Esophagus muscularis mucosa (tissue), 4 donors: Measurements from ENCODE around the gene RALGPS2. TPM values are rescaled to one million over a fixed set of nuclear protein-coding genes. Genes with fewer than 3 reads are reported as not detected.
A peak's percentile ranks its signal among the peaks of the same experiment; 100 is the strongest.

Source experiments
- DNase-seq: peaks from one replicate; pipeline ENCODE4 v3.0.0-alpha.2; 2017; ENCODE audit errors: extremely low spot score
- H3K27ac ChIP-seq, 4 donors: fragments of 200-600 bp; sonication (generic); replicated peaks in 1 of 4; 1 replicate in 3 of 4; 2 replicates in 1 of 4; pipeline ENCODE4 v1.5.1; 2016 to 2019; ENCODE audit warnings: mild to moderate bottlenecking in 1 of 4
- H3K27me3 ChIP-seq, 4 donors: fragments of 200-600 bp; sonication (generic); one replicate each; pipeline versions ENCODE4 v1.5.1 to v1.6.0; 2016 to 2019
- H3K36me3 ChIP-seq, 4 donors: fragments of 200-600 bp; sonication (generic); one replicate each; pipeline ENCODE4 v1.5.1; 2016 to 2019
- H3K4me1 ChIP-seq, 4 donors: fragments of 200-600 bp; sonication (generic); one replicate each; pipeline ENCODE4 v1.5.1; 2016 to 2019
- H3K4me3 ChIP-seq, 4 donors: fragments of 200-600 bp; sonication (generic); 1 replicate in 2 of 4; 2 replicates in 2 of 4; pipeline ENCODE4 v1.5.1; 2016 to 2019; ENCODE audit warnings: mild to moderate bottlenecking in 4 of 4, moderate library complexity in 1 of 4
- H3K9me3 ChIP-seq, 4 donors: fragments of 200-600 bp; sonication (generic); 1 replicate in 3 of 4; 2 replicates in 1 of 4; pipeline ENCODE4 v1.5.1; 2016 to 2019
- CTCF ChIP-seq, 3 experiments: fragments of 200-600 bp in 2 of 3; fragments of 450-650 bp in 1 of 3; sonication (generic) in 2 of 3; IDR thresholded peaks; one replicate each; pipeline ENCODE4 v1.5.1; 2017 to 2019; ENCODE audit warnings: antibody characterized with exemption in 3 of 3, mild to moderate bottlenecking in 2 of 3, moderate library complexity in 1 of 3
- EP300 ChIP-seq: sonication (generic); formaldehyde crosslinking; IDR thresholded peaks from one replicate; pipeline ENCODE4 v1.6.1; 2017; ENCODE audit warnings: antibody characterized with exemption
- POLR2A ChIP-seq: fragments of 450-650 bp; IDR thresholded peaks from one replicate; pipeline ENCODE4 v1.6.1; 2017; ENCODE audit warnings: antibody characterized with exemption, moderate library complexity, mild to moderate bottlenecking, low read depth
- POLR2AphosphoS5 ChIP-seq, 2 donors: sonication (generic); formaldehyde crosslinking; IDR thresholded peaks; one replicate each; pipeline ENCODE4 v1.6.1; 2017; ENCODE audit warnings: antibody characterized with exemption in 2 of 2
- WGBS: methylation state at CpG from one replicate; pipeline ENCODE4 v1.1.5; 2018; 5-methylcytosine and 5-hydroxymethylcytosine counted together
- intact Hi-C: fragments of 100-400 bp; cut with DNase I; formaldehyde crosslinking; loops from one replicate; pipeline ENCODE4 v1.15.1; 2023
- total RNA-seq, 4 donors: library from RNA; depleted of rRNA; stranded (reverse); fragments of >200 nt; gene quantifications; one replicate each; pipeline versions ENCODE4 v1.1.0 to v1.2.1, GENCODE V29; 2016

RALGPS2 gene
- total RNA-seq, 4 donors from 2014 or later = 9.3 to 22.8 (median 17.3) TPM

- peak overlapping the region; percentile 90 to 97 (median 94) for H3K4me3 ChIP-seq
- H3K9me3 ChIP-seq = no peaks in the 10 kb centered on the region
- no peaks in the 10 kb centered on the region for H3K36me3 ChIP-seq
- TF ChIP-seq POLR2A (no peak), POLR2AphosphoS5 (IDR thresholded peaks at IDR 0.05) (peak; percentile 33 to 34), EP300 (no peak), CTCF (IDR thresholded peaks at IDR 0.05) (no peak)
- WGBS = under 1% methylated on average over 21 of the region's 21 CpGs
- peaks cover 4 to 32% (median 16%) of the 10 kb centered on the region in 4 donors for H3K4me1 ChIP-seq
- peak overlapping the region; percentile 78 to 89 (median 83) for H3K27ac ChIP-seq
- no peak for DNase-seq
- intact Hi-C loops = no loop called here
- H3K27me3 ChIP-seq = no peaks in the 10 kb centered on the region
These were observed 1.1 kb downstream of the RALGPS2 start for GRCh38 chr1:178726087-178726517.

DNA sequence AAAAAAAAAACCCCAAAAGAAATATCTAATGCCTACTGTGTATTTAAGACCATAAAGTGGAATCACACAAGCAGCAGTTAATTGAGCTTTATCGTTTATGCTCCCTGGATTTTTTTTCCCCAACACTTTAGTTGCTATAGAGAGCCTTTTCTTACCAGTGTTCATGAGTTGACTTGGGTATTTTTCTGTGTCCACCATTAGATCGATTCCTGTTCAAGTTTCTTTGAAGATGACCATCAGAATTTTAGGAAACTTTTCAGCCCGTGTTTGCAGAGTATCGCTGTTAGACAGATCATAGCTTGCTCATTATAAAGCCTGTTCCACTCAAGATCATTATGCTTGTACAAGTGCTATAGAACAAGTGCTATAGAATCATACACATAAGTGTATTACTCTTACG, 1.5 kb downstream of the RALGPS2 start:
- Histone ChIP-seq H3K36me3 (no peaks in the 10 kb centered on the region), H3K9me3 (no peaks in the 10 kb centered on the region), H3K4me3 (peak overlapping the region; percentile 90 to 97 (median 94)), H3K27me3 (no peaks in the 10 kb centered on the region), H3K27ac (peak overlapping the region; percentile 78 to 89 (median 83)), H3K4me1 (peaks cover 4 to 32% (median 16%) of the 10 kb centered on the region in 4 donors)
- WGBS = 23% methylated on average over 5 of the region's 5 CpGs
- intact Hi-C loops = no loop called here
- no peak for TF ChIP-seq CTCF (IDR thresholded peaks at IDR 0.05)
- no peak for TF ChIP-seq EP300
- DNase-seq = no peak

DNA sequence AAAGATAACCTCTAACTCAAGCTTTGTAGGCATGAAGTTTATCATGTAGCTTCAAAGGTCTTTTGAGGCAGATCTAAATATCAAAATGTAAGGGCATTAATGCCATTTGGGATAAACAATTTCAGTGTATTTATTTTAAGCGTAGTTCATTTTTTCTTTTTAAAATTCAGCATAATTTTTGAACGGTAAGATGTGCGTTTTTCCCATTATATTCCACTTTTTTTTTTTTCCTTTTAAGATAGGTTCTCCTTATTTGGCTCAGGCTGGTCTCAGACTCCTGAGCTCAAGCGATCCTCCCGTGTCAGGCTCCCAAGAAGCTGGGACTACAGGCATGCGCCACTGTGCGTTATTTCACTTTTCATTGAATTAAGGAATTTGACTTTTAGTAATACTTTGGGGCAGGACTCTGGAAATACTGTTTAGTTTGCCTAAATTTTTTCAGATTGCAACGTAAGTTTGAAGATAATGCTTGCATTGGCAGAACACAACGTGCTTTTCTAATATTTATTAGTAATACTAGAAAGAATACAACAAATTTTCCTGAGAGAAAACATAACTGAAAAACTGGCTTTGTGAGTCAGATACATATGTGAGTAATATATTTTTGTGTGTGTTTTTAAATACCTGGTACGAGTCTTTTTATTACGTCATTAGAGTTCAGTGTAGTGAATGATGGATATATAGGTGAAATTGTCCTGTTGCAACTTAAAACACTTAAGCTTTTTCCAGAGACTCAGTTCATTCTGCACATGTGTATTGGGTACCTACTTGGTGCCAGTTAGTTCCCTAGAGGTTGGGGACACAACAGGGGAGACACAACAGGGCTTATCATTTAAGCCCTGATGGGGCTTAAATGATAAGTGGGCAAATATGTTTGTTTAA, 2.2 kb downstream of the RALGPS2 start:
- TF ChIP-seq CTCF (IDR thresholded peaks at IDR 0.05) (no peak), POLR2A (no peak), POLR2AphosphoS5 (IDR thresholded peaks at IDR 0.05) (no peak), EP300 (no peak)
- Histone ChIP-seq H3K4me1 (peaks cover 4 to 32% (median 16%) of the 10 kb centered on the region in 4 donors), H3K36me3 (no peaks in the 10 kb centered on the region), H3K27me3 (no peaks in the 10 kb centered on the region), H3K9me3 (no peaks in the 10 kb centered on the region), H3K27ac (peak overlapping the region in 3 of 4 donors; percentile 83 to 89 (median 83)), H3K4me3 (peak overlapping the region; percentile 90 to 97 (median 94))
- no peak for DNase-seq
- 41% methylated on average over 11 of the region's 11 CpGs for WGBS
- intact Hi-C loops = no loop called here

- Histone ChIP-seq H3K4me1 (no peaks in the 10 kb centered on the region), H3K27ac (no peak overlapping the region), H3K4me3 (no peak overlapping the region), H3K36me3 (peaks cover 0 to 7% (median 0%) of the 10 kb centered on the region in 4 donors), H3K27me3 (no peaks in the 10 kb centered on the region), H3K9me3 (no peaks in the 10 kb centered on the region)
- intact Hi-C loops = no loop called here
- TF ChIP-seq POLR2A = no peak
- TF ChIP-seq POLR2AphosphoS5 (IDR thresholded peaks at IDR 0.05) = no peak
- peak in 2 of 3 experiments; percentile 7 to 31 for TF ChIP-seq CTCF (IDR thresholded peaks at IDR 0.05)
- no peak for TF ChIP-seq EP300
- WGBS = 94% methylated on average over 5 of the region's 5 CpGs
- DNase-seq = no peak
These were observed 8.9 kb downstream of the RALGPS2 start for GRCh38 chr1:178733972-178734371.
